Ascending aorta (tissue), 2 donors: ENCODE measurements around the gene ADGRB2. TPM values are rescaled to one million over a fixed set of nuclear protein-coding genes. Genes with fewer than 3 reads are reported as not detected.

Source experiments
- DNase-seq, 2 donors: peaks; one replicate each; pipeline ENCODE4 v3.0.0-alpha.2; 2019; ENCODE audit warnings: low spot score in 2 of 2
- H3K27ac ChIP-seq, 2 donors: fragments of 200-600 bp; sonication (generic); one replicate each; pipeline ENCODE4 v1.5.1; 2016 to 2017; ENCODE audit warnings: mild to moderate bottlenecking in 1 of 2
- H3K27me3 ChIP-seq: fragments of 200-600 bp; sonication (generic); one replicate; pipeline ENCODE4 v1.5.1; 2017
- H3K36me3 ChIP-seq, 2 donors: fragments of 200-600 bp; sonication (generic); one replicate each; pipeline ENCODE4 v1.5.1; 2016
- H3K4me1 ChIP-seq, 2 donors: fragments of 200-600 bp; sonication (generic); one replicate each; pipeline ENCODE4 v1.5.1; 2016 to 2017; ENCODE audit warnings: mild to moderate bottlenecking in 1 of 2
- H3K4me3 ChIP-seq, 2 donors: fragments of 200-600 bp; sonication (generic); one replicate each; pipeline ENCODE4 v1.5.1; 2016 to 2017; ENCODE audit warnings: mild to moderate bottlenecking in 1 of 2
- H3K9me3 ChIP-seq, 2 donors: fragments of 200-600 bp; sonication (generic); one replicate each; pipeline ENCODE4 v1.5.1; 2016
- intact Hi-C: fragments of 100-400 bp; cut with DNase I; formaldehyde crosslinking; loops from one replicate; pipeline ENCODE4 v1.15.1; 2023
- total RNA-seq: library from RNA; depleted of rRNA; stranded (reverse); fragments of >200 nt; gene quantifications from one replicate; pipeline ENCODE4 v1.1.0, GENCODE V29; 2016
- TF ChIP-seq, protein P1 (sequence below), 3 experiments: fragments of 200-600 bp in 2 of 3; fragments of 450-650 bp in 1 of 3; sonication (generic) in 2 of 3; IDR thresholded peaks; one replicate each; pipeline ENCODE4 v1.5.1; 2016 to 2019; ENCODE audit warnings: antibody characterized with exemption in 3 of 3, mild to moderate bottlenecking in 1 of 3, moderate library complexity in 1 of 3

ADGRB2 gene
- total RNA-seq, 1 donor from 2014 or later: 1.9 TPM

DNA sequence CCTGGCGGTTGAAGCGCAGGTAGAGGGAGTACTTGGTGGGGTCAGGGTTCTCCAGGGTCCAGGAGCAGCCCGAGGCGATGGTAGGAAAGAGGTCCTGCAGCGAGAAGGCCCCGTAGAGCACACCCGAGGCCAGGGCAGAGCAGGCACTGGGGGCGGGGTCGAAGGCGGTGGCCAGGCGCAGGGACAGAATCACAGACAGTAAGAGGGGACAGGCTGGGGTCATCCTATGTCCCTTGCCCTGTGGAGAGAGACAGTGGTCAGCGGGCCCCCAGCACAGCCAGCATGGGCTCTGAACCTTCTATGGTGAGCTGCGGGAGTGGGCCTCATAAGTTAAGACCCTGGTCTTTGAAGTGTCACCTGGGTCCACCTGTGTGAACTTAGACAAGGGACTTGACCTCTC, 7.6 kb downstream of the ADGRB2 start:
- DNase-seq: no peak
- H3K4me3 ChIP-seq: no peak overlapping the region
- no peaks in the 10 kb centered on the region for H3K27me3 ChIP-seq
- no peak overlapping the region for H3K27ac ChIP-seq
- TF ChIP-seq, protein P1, sequence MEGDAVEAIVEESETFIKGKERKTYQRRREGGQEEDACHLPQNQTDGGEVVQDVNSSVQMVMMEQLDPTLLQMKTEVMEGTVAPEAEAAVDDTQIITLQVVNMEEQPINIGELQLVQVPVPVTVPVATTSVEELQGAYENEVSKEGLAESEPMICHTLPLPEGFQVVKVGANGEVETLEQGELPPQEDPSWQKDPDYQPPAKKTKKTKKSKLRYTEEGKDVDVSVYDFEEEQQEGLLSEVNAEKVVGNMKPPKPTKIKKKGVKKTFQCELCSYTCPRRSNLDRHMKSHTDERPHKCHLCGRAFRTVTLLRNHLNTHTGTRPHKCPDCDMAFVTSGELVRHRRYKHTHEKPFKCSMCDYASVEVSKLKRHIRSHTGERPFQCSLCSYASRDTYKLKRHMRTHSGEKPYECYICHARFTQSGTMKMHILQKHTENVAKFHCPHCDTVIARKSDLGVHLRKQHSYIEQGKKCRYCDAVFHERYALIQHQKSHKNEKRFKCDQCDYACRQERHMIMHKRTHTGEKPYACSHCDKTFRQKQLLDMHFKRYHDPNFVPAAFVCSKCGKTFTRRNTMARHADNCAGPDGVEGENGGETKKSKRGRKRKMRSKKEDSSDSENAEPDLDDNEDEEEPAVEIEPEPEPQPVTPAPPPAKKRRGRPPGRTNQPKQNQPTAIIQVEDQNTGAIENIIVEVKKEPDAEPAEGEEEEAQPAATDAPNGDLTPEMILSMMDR (IDR thresholded peaks at IDR 0.05): no peak
- H3K9me3 ChIP-seq: no peaks in the 10 kb centered on the region
- H3K4me1 ChIP-seq: peaks cover 11 to 39% of the 10 kb centered on the region in 2 donors
- intact Hi-C loops: no loop called here
- no peaks in the 10 kb centered on the region for H3K36me3 ChIP-seq

DNA sequence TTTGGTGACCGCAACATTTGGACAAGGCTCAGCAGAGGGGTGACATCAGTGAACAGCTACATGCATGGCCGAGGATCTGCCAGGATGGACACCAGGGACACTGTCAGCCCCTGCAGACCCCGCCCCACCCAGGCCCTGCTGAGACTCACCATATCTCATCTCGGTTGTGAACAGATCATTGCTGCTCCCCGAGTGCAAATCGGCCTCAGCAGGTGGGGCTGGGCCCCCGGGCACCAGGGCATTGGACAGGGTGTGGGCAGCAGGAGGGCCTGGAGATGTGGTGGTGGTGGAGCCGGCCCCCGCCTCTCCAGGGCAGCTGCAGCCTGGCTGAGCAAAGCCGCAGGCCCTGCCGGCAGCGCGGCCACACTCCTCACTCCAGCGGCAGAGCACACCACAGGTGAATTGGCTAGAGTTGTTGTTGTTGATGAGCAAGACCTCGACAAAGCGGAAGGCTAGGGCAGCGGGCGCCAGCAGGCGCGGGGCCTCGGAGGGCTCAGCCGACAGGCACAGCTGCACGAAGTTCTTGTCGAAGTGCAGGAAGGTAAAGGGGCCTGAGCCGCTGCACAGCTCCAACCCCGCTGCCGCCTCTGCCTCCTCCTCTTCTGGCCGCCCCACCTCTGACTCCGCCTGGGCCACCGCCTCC, 8.2 kb downstream of the ADGRB2 start:
- TF ChIP-seq, protein P1 (IDR thresholded peaks at IDR 0.05): no peak
- DNase-seq: no peak
- no peaks in the 10 kb centered on the region for H3K36me3 ChIP-seq
- H3K4me3 ChIP-seq: no peak overlapping the region
- H3K27ac ChIP-seq: no peak overlapping the region
- no peaks in the 10 kb centered on the region for H3K27me3 ChIP-seq
- intact Hi-C loops: no loop called here
- H3K4me1 ChIP-seq: peaks cover 11 to 33% of the 10 kb centered on the region in 2 donors
- no peaks in the 10 kb centered on the region for H3K9me3 ChIP-seq

- Histone ChIP-seq H3K4me3 (no peak overlapping the region), H3K36me3 (no peaks in the 10 kb centered on the region), H3K9me3 (no peaks in the 10 kb centered on the region), H3K4me1 (peaks cover 11 to 31% of the 10 kb centered on the region in 2 donors), H3K27me3 (no peaks in the 10 kb centered on the region), H3K27ac (peak overlapping the region in 1 of 2 donors; percentile 48)
- DNase-seq: peak in 1 of 2 donors; percentile 75
- intact Hi-C loops: no loop called here
- TF ChIP-seq, protein P1 (IDR thresholded peaks at IDR 0.05): no peak
These were observed 8.9 kb downstream of the ADGRB2 start for GRCh38 chr1:31755197-31755611.

GRCh38 chr1:31754397-31754796, 9.7 kb downstream of the ADGRB2 start:
- Histone ChIP-seq H3K4me3 (no peak overlapping the region), H3K27ac (no peak overlapping the region), H3K9me3 (no peaks in the 10 kb centered on the region), H3K4me1 (peaks cover 11 to 30% of the 10 kb centered on the region in 2 donors), H3K27me3 (no peaks in the 10 kb centered on the region), H3K36me3 (no peaks in the 10 kb centered on the region)
- TF ChIP-seq, protein P1 (IDR thresholded peaks at IDR 0.05): no peak
- no peak for DNase-seq
- intact Hi-C loops: no loop called here

DNA sequence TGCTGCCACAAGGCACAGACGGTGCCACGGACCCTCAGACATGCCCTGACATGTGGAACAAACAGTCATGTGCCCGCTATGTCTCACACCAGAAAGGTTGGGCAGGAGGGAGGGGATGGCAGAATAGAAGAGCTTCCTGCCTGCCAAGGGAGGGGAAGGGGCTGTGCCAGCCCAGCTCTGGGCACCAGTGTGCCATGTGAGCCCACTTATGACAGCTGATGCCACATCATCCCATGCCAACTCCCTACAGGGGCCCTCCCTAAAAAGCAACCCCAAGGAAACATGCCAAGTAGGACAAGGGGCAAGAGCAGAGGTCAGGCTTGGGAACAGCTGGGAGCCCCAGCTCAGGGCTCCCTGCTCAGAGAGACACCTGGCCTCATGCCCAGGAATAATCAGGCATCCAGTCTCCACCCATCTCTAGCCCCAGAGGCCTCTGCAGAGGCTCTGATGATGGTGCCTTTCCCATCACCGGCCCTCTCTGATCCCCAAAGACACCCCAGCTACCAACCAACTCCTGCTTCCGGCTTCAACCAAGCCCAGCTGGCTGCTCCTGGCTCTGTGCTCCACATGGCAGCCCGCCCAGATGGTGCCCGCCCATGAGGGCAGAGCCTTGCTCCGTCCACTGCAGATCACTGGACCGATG, 10.3 kb downstream of the ADGRB2 start:
- H3K4me3 ChIP-seq: no peak overlapping the region
- TF ChIP-seq, protein P1 (IDR thresholded peaks at IDR 0.05): no peak
- H3K9me3 ChIP-seq: no peaks in the 10 kb centered on the region
- H3K27me3 ChIP-seq: no peaks in the 10 kb centered on the region
- H3K27ac ChIP-seq: peak overlapping the region; percentile 60 to 70
- H3K4me1 ChIP-seq: peaks cover 11 to 30% of the 10 kb centered on the region in 2 donors
- peak in 1 of 2 donors; percentile 71 for DNase-seq
- intact Hi-C loops: no loop called here
- H3K36me3 ChIP-seq: no peaks in the 10 kb centered on the region
